ENCODE results near the gene NMT2. TPM values are rescaled to one million over a fixed set of nuclear protein-coding genes. Genes with fewer than 3 reads are reported as not detected.

The NMT2 gene
- total RNA-seq, 1 experiment from 2014 or later: 11.8 TPM

DNA sequence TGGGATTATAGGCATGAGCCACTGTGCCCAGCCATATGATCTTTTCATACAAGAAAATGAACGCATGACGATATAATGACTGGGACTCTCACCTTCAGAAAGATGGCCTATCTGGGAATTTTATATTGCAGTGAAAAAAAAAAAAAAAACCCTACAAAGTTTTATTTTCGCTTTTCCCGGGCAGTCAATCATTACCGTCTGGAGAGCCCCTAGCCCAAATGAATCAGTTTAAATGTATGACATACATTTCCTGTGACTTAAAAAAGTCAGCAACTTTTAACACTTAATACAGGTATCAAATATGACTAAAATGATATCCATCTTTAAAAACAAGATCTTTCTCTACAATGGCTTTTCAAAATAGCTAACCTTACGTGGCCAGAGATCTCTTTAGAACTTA is 48.2 kb upstream of the NMT2 start:
- Histone ChIP-seq H4K8ac (replicated peaks; ENCODE audit: insufficient read length, low read depth, low read length) (no peak overlapping the region), H4K91ac (ENCODE audit: insufficient read length, low read depth, low read length) (no peak overlapping the region), H3K18ac (ENCODE audit: insufficient read length, low read depth, low read length) (no peak overlapping the region), H3K4ac (ENCODE audit: low read depth, low read length) (no peak overlapping the region), H3T11ph (ENCODE audit: low read length) (no peak overlapping the region), H3K9me3 (ENCODE audit: control insufficient read depth, low read depth, low read length) (no peaks in the 10 kb centered on the region), H3K56ac (ENCODE audit: insufficient read length, low read depth, low read length) (no peak overlapping the region), H2BK20ac (ENCODE audit: low read depth, low read length, poor library complexity, severe bottlenecking) (no peak overlapping the region), H3K23ac (ENCODE audit: insufficient read length, low read depth, low read length) (no peak overlapping the region), H2BK5ac (ENCODE audit: insufficient read length, low read length) (no peak overlapping the region), H3K4me2 (ENCODE audit: insufficient read depth, insufficient read length, low read length) (no peak overlapping the region), H3K79me2 (ENCODE audit: insufficient read depth, low read length) (no peaks in the 10 kb centered on the region), H3K79me1 (ENCODE audit: insufficient read depth, low read depth, low read length, poor library complexity, severe bottlenecking) (no peaks in the 10 kb centered on the region), H2AK5ac (ENCODE audit: insufficient read length, low read length) (no peak overlapping the region), H3K27me3 (ENCODE audit: insufficient read depth, low read length) (no peaks in the 10 kb centered on the region), H3K27ac (ENCODE audit: insufficient read length, low read depth, low read length) (no peak overlapping the region), H2BK15ac (ENCODE audit: low read depth, low read length) (no peak overlapping the region), H3K14ac (ENCODE audit: insufficient read depth, low read length) (no peak overlapping the region), H4K20me1 (ENCODE audit: control insufficient read depth, insufficient read depth, insufficient read length) (no peaks in the 10 kb centered on the region), H3K9ac (ENCODE audit: extremely low read depth, insufficient read length, low read length) (no peak overlapping the region), H4K5ac (ENCODE audit: insufficient read length, low read depth, low read length) (no peak overlapping the region), H2AFZ (ENCODE audit: low read length) (no peak overlapping the region), H3K4me1 (ENCODE audit: insufficient read depth, low read length) (no peaks in the 10 kb centered on the region), H2BK120ac (ENCODE audit: low read depth, low read length, poor library complexity, severe bottlenecking) (no peak overlapping the region), H2BK12ac (ENCODE audit: insufficient read length, low read depth, low read length) (no peak overlapping the region), H3K23me2 (ENCODE audit: insufficient read length, low read depth, low read length, poor library complexity, severe bottlenecking) (no peaks in the 10 kb centered on the region)
- H3K4me3 Mint-ChIP-seq: no peak overlapping the region
- H3K4me1 Mint-ChIP-seq: peaks cover 2 to 3% of the 10 kb centered on the region in 2 experiments; a peak in 1 of 4 replicates
- H3K9me3 Mint-ChIP-seq: no peaks in the 10 kb centered on the region
- whole genome bisulfite sequencing (ENCODE audit: extremely low coverage, insufficient read length, low lambda C conversion rate): no CpG with 5 or more reads among the region's 6 CpGs
- H3K27ac Mint-ChIP-seq: no peak overlapping the region
- H3K27me3 Mint-ChIP-seq (ENCODE audit: low read depth): no peaks in the 10 kb centered on the region
- peaks cover 5 to 31% (median 25%) of the 10 kb centered on the region in 3 experiments; a peak in 6 of 7 replicates for H3K36me3 Mint-ChIP-seq (ENCODE audit: insufficient read depth in 1 of 3, low read depth in 3 of 3)
- TF ChIP-seq, protein P1, sequence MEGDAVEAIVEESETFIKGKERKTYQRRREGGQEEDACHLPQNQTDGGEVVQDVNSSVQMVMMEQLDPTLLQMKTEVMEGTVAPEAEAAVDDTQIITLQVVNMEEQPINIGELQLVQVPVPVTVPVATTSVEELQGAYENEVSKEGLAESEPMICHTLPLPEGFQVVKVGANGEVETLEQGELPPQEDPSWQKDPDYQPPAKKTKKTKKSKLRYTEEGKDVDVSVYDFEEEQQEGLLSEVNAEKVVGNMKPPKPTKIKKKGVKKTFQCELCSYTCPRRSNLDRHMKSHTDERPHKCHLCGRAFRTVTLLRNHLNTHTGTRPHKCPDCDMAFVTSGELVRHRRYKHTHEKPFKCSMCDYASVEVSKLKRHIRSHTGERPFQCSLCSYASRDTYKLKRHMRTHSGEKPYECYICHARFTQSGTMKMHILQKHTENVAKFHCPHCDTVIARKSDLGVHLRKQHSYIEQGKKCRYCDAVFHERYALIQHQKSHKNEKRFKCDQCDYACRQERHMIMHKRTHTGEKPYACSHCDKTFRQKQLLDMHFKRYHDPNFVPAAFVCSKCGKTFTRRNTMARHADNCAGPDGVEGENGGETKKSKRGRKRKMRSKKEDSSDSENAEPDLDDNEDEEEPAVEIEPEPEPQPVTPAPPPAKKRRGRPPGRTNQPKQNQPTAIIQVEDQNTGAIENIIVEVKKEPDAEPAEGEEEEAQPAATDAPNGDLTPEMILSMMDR (conservative IDR thresholded peaks at IDR 0.05): no peak
- no peak for DNase-seq
